CD8-positive, alpha-beta memory T cell (primary cell): Measurements from ENCODE around the gene LPCAT2. TPM values are rescaled to one million over a fixed set of nuclear protein-coding genes. Genes with fewer than 3 reads are reported as not detected.

ENCODE experiments used
- CTCF ChIA-PET: fragments of 350-600 bp; sonication (Branson Sonifier 250); formaldehyde crosslinking; loops from one replicate; lab custom pipeline; 2021; ENCODE audit warnings: antibody characterized with exemption; lab: Charles Lee
- POLR2A ChIA-PET: fragments of 350-600 bp; sonication (Branson Sonifier 250); formaldehyde crosslinking; loops from one replicate; lab custom pipeline; 2021; ENCODE audit warnings: antibody characterized with exemption; lab: Charles Lee
- DNase-seq, 5 donors: peaks; one replicate each; pipeline versions ENCODE4 v3.0.0 to v3.0.0-alpha.2; 2020 to 2022; ENCODE audit warnings: mixed read lengths in 1 of 5
- H3K27ac ChIP-seq: one replicate; pipeline ENCODE4 v1.7.0; 2013; ENCODE audit warnings: low read depth, mild to moderate bottlenecking, low read length, moderate library complexity
- H3K27me3 ChIP-seq: 2 replicates; pipeline ENCODE4 v1.7.0; 2013; ENCODE audit warnings: low read length, mild to moderate bottlenecking; ENCODE audit not compliant: insufficient read depth, poor library complexity, severe bottlenecking
- H3K36me3 ChIP-seq: 2 replicates; pipeline ENCODE4 v1.7.0; 2013; ENCODE audit warnings: mild to moderate bottlenecking, low read length, moderate library complexity; ENCODE audit not compliant: insufficient read depth
- H3K4me1 ChIP-seq: 2 replicates; pipeline ENCODE4 v1.7.0; 2013; ENCODE audit warnings: mild to moderate bottlenecking, low read length, moderate library complexity; ENCODE audit not compliant: insufficient read depth
- H3K4me3 ChIP-seq: 2 replicates; pipeline ENCODE4 v1.7.0; 2013; ENCODE audit warnings: mild to moderate bottlenecking, low read length
- H3K9me3 ChIP-seq: 2 replicates; pipeline ENCODE4 v1.7.0; 2013; ENCODE audit warnings: mild to moderate bottlenecking, low read length
- H3K27ac Mint-ChIP-seq, 8 donors: one replicate each; pipeline ENCODE4 v1.8.0; 2020 to 2021; ENCODE audit warnings: mixed read lengths in 8 of 8, mild to moderate bottlenecking in 6 of 8, inconsistent platforms in 3 of 8, moderate library complexity in 3 of 8
- H3K27me3 Mint-ChIP-seq, 2 donors: one replicate each; pipeline ENCODE4 v1.8.0; 2020 to 2021; ENCODE audit warnings: mixed read lengths in 2 of 2, mild to moderate bottlenecking in 1 of 2, moderate library complexity in 1 of 2
- H3K36me3 Mint-ChIP-seq, 3 donors: one replicate each; pipeline ENCODE4 v1.8.0; 2020 to 2021; ENCODE audit warnings: mixed read lengths in 3 of 3, inconsistent platforms in 1 of 3, mild to moderate bottlenecking in 1 of 3
- H3K4me1 Mint-ChIP-seq, 3 donors: one replicate each; pipeline ENCODE4 v1.8.0; 2020 to 2021; ENCODE audit warnings: mixed read lengths in 3 of 3, inconsistent platforms in 1 of 3, mild to moderate bottlenecking in 1 of 3
- H3K4me3 Mint-ChIP-seq, 7 donors: one replicate each; pipeline ENCODE4 v1.8.0; 2020 to 2021; ENCODE audit warnings: mixed read lengths in 7 of 7, mild to moderate bottlenecking in 6 of 7, moderate library complexity in 4 of 7, inconsistent platforms in 2 of 7
- H3K9me3 Mint-ChIP-seq, 5 donors: one replicate each; pipeline ENCODE4 v1.8.0; 2020 to 2022; ENCODE audit warnings: mixed read lengths in 5 of 5, mild to moderate bottlenecking in 3 of 5, moderate library complexity in 2 of 5, inconsistent platforms in 1 of 5
- polyA plus RNA-seq: library from polyadenylated mRNA; unstranded; fragments of 300-500 nt; fragmentation: Illumina TruSeq; gene quantifications from one replicate; pipeline ENCODE4 v1.2.3, GENCODE V29; 2021
- total RNA-seq, 2 experiments: library from RNA; stranded (reverse); gene quantifications; one replicate each; pipeline ENCODE4 v1.2.3, GENCODE V29; 2021

The LPCAT2 gene
- total RNA-seq (1 to 10 TPM in 1 of 2 experiments, under 1 TPM in 1; 0.33 to 1.2 TPM), polyA plus RNA-seq (0.29 TPM)

- Mint-ChIP-seq H3K4me1 (peaks cover 4 to 11% (median 9%) of the 10 kb centered on the region in 3 donors), H3K36me3 (peaks cover 0 to 3% (median 0%) of the 10 kb centered on the region in 3 donors), H3K9me3 (peaks cover 0 to 22% (median 15%) of the 10 kb centered on the region in 5 donors), H3K27me3 (peaks cover 33 to 73% of the 10 kb centered on the region in 2 donors), H3K27ac (no peak within 1 kb of the TSS), H3K4me3 (peak within 1 kb of the TSS in 4 of 7 donors; percentile 9 to 57 (median 18))
- Histone ChIP-seq H3K36me3 (no peaks in the 10 kb centered on the region), H3K4me3 (no peak within 1 kb of the TSS), H3K9me3 (no peaks in the 10 kb centered on the region), H3K4me1 (no peaks in the 10 kb centered on the region), H3K27me3 (no peaks in the 10 kb centered on the region), H3K27ac (no peak within 1 kb of the TSS)
- ChIA-PET POLR2A (no interaction called here), CTCF (no interaction called here)
- no peak for DNase-seq
These were observed at the start of gene LPCAT2 for GRCh38 chr16:55508941-55509931. LPCAT2 (plus strand) TSS chr16:55509072; CDS start chr16:55509182, 110 bp downstream.

- no peak overlapping the region for H3K27ac Mint-ChIP-seq
- Histone ChIP-seq H3K27ac (no peak overlapping the region), H3K36me3 (no peaks in the 10 kb centered on the region), H3K4me1 (no peaks in the 10 kb centered on the region), H3K9me3 (no peaks in the 10 kb centered on the region), H3K4me3 (no peak overlapping the region), H3K27me3 (peaks cover 3% of the 10 kb centered on the region)
- no peaks in the 10 kb centered on the region for H3K9me3 Mint-ChIP-seq
- peaks cover 3 to 8% of the 10 kb centered on the region in 2 donors for H3K27me3 Mint-ChIP-seq
- ChIA-PET POLR2A (no interaction called here), CTCF (no interaction called here)
- no peak overlapping the region for H3K4me3 Mint-ChIP-seq
- H3K36me3 Mint-ChIP-seq = no peaks in the 10 kb centered on the region
- peaks cover 0 to 4% (median 2%) of the 10 kb centered on the region in 3 donors for H3K4me1 Mint-ChIP-seq
- no peak for DNase-seq
These were observed 46.6 kb upstream of the LPCAT2 start for GRCh38 chr16:55462241-55462640.

GRCh38 chr16:55464375-55464774, 44.5 kb upstream of the LPCAT2 start:
- no peaks in the 10 kb centered on the region for H3K36me3 ChIP-seq
- Mint-ChIP-seq H3K27ac (no peak overlapping the region), H3K4me1 (peaks cover 0 to 4% (median 2%) of the 10 kb centered on the region in 3 donors), H3K4me3 (no peak overlapping the region), H3K36me3 (no peaks in the 10 kb centered on the region), H3K27me3 (peaks cover 3 to 5% of the 10 kb centered on the region in 2 donors), H3K9me3 (no peaks in the 10 kb centered on the region)
- H3K27ac ChIP-seq = no peak overlapping the region
- POLR2A ChIA-PET = no interaction called here
- DNase-seq = no peak
- no peak overlapping the region for H3K4me3 ChIP-seq
- no peaks in the 10 kb centered on the region for H3K4me1 ChIP-seq
- no peaks in the 10 kb centered on the region for H3K9me3 ChIP-seq
- no peaks in the 10 kb centered on the region for H3K27me3 ChIP-seq
- CTCF ChIA-PET = interaction anchor here (0.6 to 2.3 kb wide), 20 partner anchors 8 to 1914 kb away, joined by 3 to 13 read pairs (median 3); no protein-coding TSS in a partner anchor

- Mint-ChIP-seq H3K36me3 (no peaks in the 10 kb centered on the region), H3K27me3 (peaks cover 3 to 5% of the 10 kb centered on the region in 2 donors), H3K4me3 (no peak overlapping the region), H3K4me1 (peaks cover 0 to 4% (median 2%) of the 10 kb centered on the region in 3 donors), H3K27ac (no peak overlapping the region), H3K9me3 (no peaks in the 10 kb centered on the region)
- Histone ChIP-seq H3K27ac (no peak overlapping the region), H3K4me3 (no peak overlapping the region), H3K36me3 (no peaks in the 10 kb centered on the region), H3K4me1 (no peaks in the 10 kb centered on the region), H3K27me3 (no peaks in the 10 kb centered on the region), H3K9me3 (no peaks in the 10 kb centered on the region)
- ChIA-PET CTCF (interaction anchor here (0.6 to 2.3 kb wide), 21 partner anchors 9 to 1915 kb away, joined by 3 to 13 read pairs (median 3); no protein-coding TSS in a partner anchor), POLR2A (no interaction called here)
- peak; percentile 57 to 82 (median 68) for DNase-seq
These were observed 43.6 kb upstream of the LPCAT2 start for GRCh38 chr16:55465077-55465896.

- ChIA-PET POLR2A (no interaction called here), CTCF (interaction anchor here (1.3 to 2.3 kb wide), 2 partner anchors 14 to 376 kb away, joined by 3 to 9 read pairs; no protein-coding TSS in a partner anchor)
- no peak overlapping the region for H3K4me3 ChIP-seq
- peaks cover 0 to 4% (median 2%) of the 10 kb centered on the region in 3 donors for H3K4me1 Mint-ChIP-seq
- peak overlapping the region in 1 of 7 donors; percentile 45 for H3K4me3 Mint-ChIP-seq
- H3K27ac ChIP-seq = no peak overlapping the region
- H3K4me1 ChIP-seq = no peaks in the 10 kb centered on the region
- H3K9me3 Mint-ChIP-seq = no peaks in the 10 kb centered on the region
- H3K27me3 ChIP-seq = no peaks in the 10 kb centered on the region
- peaks cover 5% of the 10 kb centered on the region in 2 donors for H3K27me3 Mint-ChIP-seq
- DNase-seq = no peak
- no peaks in the 10 kb centered on the region for H3K36me3 ChIP-seq
- H3K27ac Mint-ChIP-seq = no peak overlapping the region
- H3K36me3 Mint-ChIP-seq = no peaks in the 10 kb centered on the region
- no peaks in the 10 kb centered on the region for H3K9me3 ChIP-seq
These were observed 42.7 kb upstream of the LPCAT2 start for GRCh38 chr16:55466209-55466608.

GRCh38 chr16:55467898-55468297, 41.0 kb upstream of the LPCAT2 start:
- H3K4me3 ChIP-seq = no peak overlapping the region
- H3K27me3 ChIP-seq = no peaks in the 10 kb centered on the region
- H3K36me3 ChIP-seq = no peaks in the 10 kb centered on the region
- H3K9me3 ChIP-seq = no peaks in the 10 kb centered on the region
- H3K27ac ChIP-seq = no peak overlapping the region
- H3K4me1 Mint-ChIP-seq = peaks cover 0 to 4% (median 2%) of the 10 kb centered on the region in 3 donors
- no peak overlapping the region for H3K4me3 Mint-ChIP-seq
- no peak overlapping the region for H3K27ac Mint-ChIP-seq
- ChIA-PET POLR2A (no interaction called here), CTCF (no interaction called here)
- no peak for DNase-seq
- peaks cover 5 to 7% of the 10 kb centered on the region in 2 donors for H3K27me3 Mint-ChIP-seq
- no peaks in the 10 kb centered on the region for H3K4me1 ChIP-seq
- no peaks in the 10 kb centered on the region for H3K9me3 Mint-ChIP-seq
- no peaks in the 10 kb centered on the region for H3K36me3 Mint-ChIP-seq

GRCh38 chr16:55468352-55468990, 40.4 kb upstream of the LPCAT2 start:
- H3K36me3 ChIP-seq = no peaks in the 10 kb centered on the region
- no peak overlapping the region for H3K4me3 Mint-ChIP-seq
- POLR2A ChIA-PET = no interaction called here

More at GRCh38 chr16:55468352-55468990, 40.4 kb upstream of the LPCAT2 start:
- peaks cover 0 to 4% (median 2%) of the 10 kb centered on the region in 3 donors for H3K4me1 Mint-ChIP-seq
- CTCF ChIA-PET = interaction anchor here (0.6 kb wide), 1 partner anchor 1132 kb away, joined by 4 read pairs; no protein-coding TSS in a partner anchor
- Histone ChIP-seq H3K27ac (no peak overlapping the region), H3K4me1 (no peaks in the 10 kb centered on the region), H3K9me3 (no peaks in the 10 kb centered on the region), H3K27me3 (no peaks in the 10 kb centered on the region), H3K4me3 (no peak overlapping the region)
- no peak for DNase-seq
- H3K27ac Mint-ChIP-seq = peak overlapping the region in 1 of 8 donors; percentile 77
- H3K9me3 Mint-ChIP-seq = no peaks in the 10 kb centered on the region
- no peaks in the 10 kb centered on the region for H3K36me3 Mint-ChIP-seq
- H3K27me3 Mint-ChIP-seq = peaks cover 5 to 7% of the 10 kb centered on the region in 2 donors
